ENCODE data around the gene TIMELESS. TPM values are rescaled to one million over a fixed set of nuclear protein-coding genes. Genes with fewer than 3 reads are reported as not detected.

Gene TIMELESS
- total RNA-seq, 1 experiment from 2014 or later: 47.0 TPM

DNA sequence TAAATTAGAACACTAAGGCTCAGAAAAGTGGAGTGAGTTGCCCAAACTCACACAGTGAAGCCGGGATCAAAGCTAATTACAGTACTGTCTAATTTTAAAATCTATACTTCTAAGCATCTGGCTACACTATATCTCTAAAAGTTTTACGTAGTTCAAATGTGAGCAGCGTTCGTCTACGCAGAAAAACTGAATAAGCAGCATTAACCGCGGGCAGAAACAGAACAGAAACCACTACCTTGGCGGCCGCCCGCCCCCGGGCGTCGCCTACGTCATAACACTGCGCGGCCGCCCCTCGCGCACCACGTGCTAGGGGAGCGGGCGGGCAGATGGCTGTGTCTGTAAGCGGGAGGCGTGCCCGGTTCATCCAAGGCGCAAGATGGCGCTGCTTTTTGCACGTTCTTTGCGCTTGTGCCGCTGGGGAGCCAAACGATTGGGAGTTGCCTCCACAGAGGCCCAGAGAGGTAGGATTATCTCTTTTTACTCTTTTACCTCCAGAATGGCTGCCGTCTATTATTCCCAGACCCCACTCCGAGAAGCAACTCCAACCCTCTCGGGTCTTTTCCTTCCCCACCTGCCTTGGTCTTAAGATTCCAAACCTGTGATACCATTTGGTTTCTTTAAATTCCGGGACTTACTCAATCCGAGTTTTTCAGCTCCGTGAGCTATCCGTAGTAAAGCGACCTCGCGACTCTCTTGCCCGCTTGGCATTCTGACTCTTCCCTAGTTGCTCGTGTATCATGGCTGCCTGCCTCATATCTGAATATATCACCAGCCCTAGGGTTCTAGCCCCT, 19.2 kb upstream of the TIMELESS start, which contains the start of gene SPRYD4 (continued):
- TF ChIP-seq REST (IDR thresholded peaks at IDR 0.05; ENCODE audit: low read depth): no peak

DNA sequence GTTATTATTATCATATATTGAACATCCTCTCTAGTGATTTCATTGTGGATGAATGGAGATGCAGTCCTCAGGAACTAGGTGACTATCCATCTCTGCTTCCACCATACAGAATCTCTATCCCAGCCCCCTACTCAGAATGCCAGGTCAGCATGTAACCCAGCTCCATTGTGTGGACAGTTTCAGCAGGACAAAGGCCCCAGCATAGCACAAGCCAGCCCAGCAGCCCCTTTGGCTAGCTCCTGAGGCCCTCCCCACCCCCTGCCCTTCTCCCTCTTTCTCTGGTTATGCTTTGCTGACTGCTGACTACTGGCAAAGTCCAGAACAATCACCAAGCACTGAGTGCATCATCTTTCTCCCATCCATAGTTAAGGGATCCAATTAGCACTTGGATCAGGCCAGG, 13.3 kb upstream of the TIMELESS start:
- Histone ChIP-seq H3K9me2 (ENCODE audit: insufficient read depth) (no peaks in the 10 kb centered on the region), H3K27me3 (ENCODE audit: insufficient read depth, low read length) (no peaks in the 10 kb centered on the region), H3K79me2 (ENCODE audit: insufficient read depth, low read length) (no peaks in the 10 kb centered on the region), H3K9me3 (ENCODE audit: control insufficient read depth in 1 of 2, insufficient read depth in 1 of 2, low read depth in 1 of 2, low read length in 2 of 2) (no peaks in the 10 kb centered on the region), H3K4me2 (ENCODE audit: low read length) (no peak overlapping the region), H3K4me1 (ENCODE audit: control insufficient read depth in 1 of 2, insufficient read depth in 2 of 2, low read length in 2 of 2) (peaks cover 5 to 23% of the 10 kb centered on the region in 2 experiments), H3K4me3 (replicated peaks in 1 of 2; ENCODE audit: low read depth in 1 of 2, low read length in 2 of 2) (no peak overlapping the region), H3K9ac (ENCODE audit: low read length) (no peak overlapping the region), H3K27ac (ENCODE audit: low read depth, low read length) (no peak overlapping the region), H2AFZ (ENCODE audit: low read depth, low read length, poor library complexity, severe bottlenecking) (no peak overlapping the region), H3K36me3 (ENCODE audit: control insufficient read depth in 1 of 2, insufficient read depth in 2 of 2, low read length in 2 of 2) (no peaks in the 10 kb centered on the region), H4K20me1 (ENCODE audit: insufficient read depth) (no peaks in the 10 kb centered on the region)
- intact Hi-C loops (cut with micrococcal nuclease): loop anchor here (5.0 kb wide), 3 partner anchors 130 to 255 kb away; partner anchors contain the start of genes CNPY2 and PAN2
- ATAC-seq: no peak
- ChIA-PET POLR2A (interaction anchor here (0.8 kb wide), 1 partner anchor 102 kb away, joined by 5 read pairs; the partner anchor contains the start of gene STAT2), RAD21 (ENCODE audit: low non-redundant PET in 1 of 2, low total read pairs in 2 of 2, uncharacterized antibody in 2 of 2, unreplicated experiment in 2 of 2) (no interaction called here), CTCF (interaction anchor here (0.6 to 1.2 kb wide), 2 partner anchors 147 to 174 kb away, joined by 3 to 5 read pairs; partner anchors contain the start of gene CNPY2)
- no peak for DNase-seq (ENCODE audit: low read depth, low spot score)
- BruUV-seq (replicated peaks): no TSS peak
- TF ChIP-seq EZH2phosphoT487 (IDR thresholded peaks at IDR 0.05; ENCODE audit: borderline replicate concordance) (no peak), SRF (IDR thresholded peaks at IDR 0.05; ENCODE audit: low read depth) (no peak), EGR1 (IDR thresholded peaks at IDR 0.05; ENCODE audit: low read depth) (no peak), JUND (IDR thresholded peaks at IDR 0.05) (no peak), TCF7L2 (IDR thresholded peaks at IDR 0.05; ENCODE audit: borderline replicate concordance, extremely low read depth, insufficient read depth, insufficient read length) (no peak), SP1 (IDR thresholded peaks at IDR 0.05; ENCODE audit: low read depth) (no peak), YY1 (IDR thresholded peaks at IDR 0.05; ENCODE audit: extremely low read depth, insufficient replicate concordance, low read depth, low read length) (no peak), ZNF274 (IDR thresholded peaks at IDR 0.05; ENCODE audit: low read depth, low read length) (no peak), SIN3A (IDR thresholded peaks at IDR 0.05; ENCODE audit: low read depth) (no peak), POLR2AphosphoS5 (IDR thresholded peaks at IDR 0.05; ENCODE audit: low read depth, low read length) (no peak), POLR2A (IDR thresholded peaks at IDR 0.05; ENCODE audit: borderline replicate concordance, extremely low read depth, insufficient read depth, insufficient read length) (no peak), FOSL1 (IDR thresholded peaks at IDR 0.05; ENCODE audit: low read depth) (no peak), CEBPB (IDR thresholded peaks at IDR 0.05; ENCODE audit: low read depth) (no peak), CBX3 (IDR thresholded peaks at IDR 0.05; ENCODE audit: low read depth) (no peak), ZBTB33 (IDR thresholded peaks at IDR 0.05; ENCODE audit: extremely low read depth, insufficient replicate concordance, low read length) (no peak)

All from HCT116 (cell line).